GM12892 (cell line): ENCODE results near the gene ZNF451.

Experiments
- DNase-seq: peaks from one replicate; pipeline ENCODE4 v3.0.0; 2011; ENCODE audit not compliant: insufficient read length
- FAIRE-seq: peaks from 2 replicates; lab custom pipeline; 2011; peaks lifted over from hg19 to GRCh38; lab: Jason Lieb, UNC
- POLR2A ChIP-seq: IDR thresholded peaks from 2 replicates; pipeline ENCODE4 v1.6.1; 2011; ENCODE audit warnings: low read depth, low read length, control low read depth
- POLR2AphosphoS5 ChIP-seq: IDR thresholded peaks from 2 replicates; pipeline ENCODE4 v1.6.1; 2011; ENCODE audit warnings: low read depth, low read length, control low read depth
- TAF1 ChIP-seq: IDR thresholded peaks from 2 replicates; pipeline ENCODE4 v1.6.1; 2011; ENCODE audit warnings: low read depth, mild to moderate bottlenecking, control low read depth, low read length, borderline replicate concordance

ZNF451 gene

DNA sequence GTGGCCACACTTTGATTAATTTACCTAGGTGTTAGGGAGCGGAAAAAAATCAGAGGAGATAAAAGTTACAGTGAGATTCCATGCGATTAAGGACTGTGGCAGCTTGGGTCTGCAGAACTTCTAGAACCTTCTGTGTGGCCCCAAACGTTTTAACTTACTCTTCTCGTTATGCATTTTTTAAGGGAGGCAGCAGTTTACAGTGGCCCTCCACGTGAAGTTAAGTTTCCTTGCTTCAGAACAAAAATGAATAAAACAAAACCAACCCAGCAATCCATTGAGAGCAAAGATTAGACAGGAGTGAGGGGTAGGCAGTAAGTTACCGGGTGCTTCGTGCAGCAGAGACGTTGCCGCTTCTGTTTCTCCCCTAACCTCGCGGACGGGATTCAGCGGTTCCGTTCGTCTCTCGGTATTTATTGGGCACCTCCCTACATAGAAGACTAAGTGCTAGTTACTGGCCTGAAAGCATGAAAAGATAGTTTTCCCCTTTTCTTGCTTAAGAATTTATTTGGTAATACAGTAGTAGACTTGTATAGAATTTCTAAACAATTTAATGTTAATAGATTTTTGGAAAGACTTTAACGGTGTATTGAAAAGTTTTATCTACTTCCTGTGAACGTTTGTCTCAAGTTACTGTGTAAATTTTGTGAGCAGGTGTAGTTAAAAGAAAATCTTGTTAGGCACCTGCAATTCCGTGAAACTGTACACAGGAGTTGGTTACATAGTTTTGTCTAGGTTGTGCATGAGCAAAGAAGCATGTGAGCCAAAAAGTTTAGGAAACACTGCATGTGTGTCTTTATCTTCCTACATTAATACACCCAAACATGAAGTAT, 83.3 kb downstream of the ZNF451 start:
- peak; percentile 74 for FAIRE-seq
- no peak for TF ChIP-seq TAF1
- TF ChIP-seq POLR2A, result no peak
- no peak for TF ChIP-seq POLR2AphosphoS5
- DNase-seq, result peak; percentile 18

DNA sequence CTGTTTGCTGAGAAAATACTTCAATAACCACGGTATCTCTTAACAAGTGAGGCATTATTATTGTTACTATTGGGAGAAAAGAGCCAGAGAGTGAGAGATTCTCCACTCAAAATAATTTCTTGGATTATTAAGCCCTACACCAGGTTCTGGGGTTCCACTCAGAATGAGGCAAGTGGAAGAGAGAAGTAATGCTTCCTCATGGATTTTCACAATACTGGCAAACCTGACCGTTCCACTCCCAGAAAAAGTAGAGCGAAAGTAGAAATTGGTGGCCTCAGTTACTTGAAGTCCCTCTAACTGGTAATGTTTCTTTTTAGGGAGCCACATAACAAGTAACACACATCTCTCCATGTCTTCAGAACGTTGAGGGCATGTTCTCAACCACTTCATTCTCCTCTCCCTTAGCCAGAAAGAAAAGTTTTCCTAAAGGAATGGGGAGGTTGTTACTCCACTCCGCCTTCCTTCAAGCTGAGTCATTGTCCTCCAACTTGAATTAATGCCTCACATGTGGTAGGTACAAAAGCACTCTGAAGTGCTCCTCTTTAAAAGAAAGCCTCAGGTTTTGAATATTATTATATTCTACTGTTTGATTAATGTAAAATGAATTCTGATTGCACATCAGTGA, 84.0 kb downstream of the ZNF451 start:
- DNase-seq (no peak), FAIRE-seq (peak; percentile 60)
- TF ChIP-seq TAF1 (no peak), POLR2A (no peak), POLR2AphosphoS5 (no peak)

DNA sequence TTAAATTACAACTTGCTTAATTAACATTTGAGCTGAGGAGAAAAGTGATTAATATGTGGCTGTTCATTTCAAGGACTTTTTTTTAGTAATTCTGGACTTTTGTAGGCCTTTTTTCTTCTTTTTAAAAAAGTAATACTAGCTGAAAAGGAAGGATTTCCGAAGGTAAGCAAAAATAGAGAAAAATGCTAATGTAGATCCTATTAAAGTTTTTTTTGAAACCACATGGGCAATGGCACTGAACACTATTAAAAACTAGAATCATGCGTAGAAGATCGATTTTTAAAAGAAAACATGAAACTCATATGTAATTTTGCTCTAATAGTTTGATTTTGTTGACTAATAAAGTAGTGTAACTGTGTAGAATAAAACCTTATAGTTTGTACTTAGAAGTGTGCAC, 84.5 kb downstream of the ZNF451 start:
- TF ChIP-seq TAF1 (no peak), POLR2AphosphoS5 (no peak), POLR2A (no peak)
- FAIRE-seq, result no peak
- DNase-seq, result no peak

DNA sequence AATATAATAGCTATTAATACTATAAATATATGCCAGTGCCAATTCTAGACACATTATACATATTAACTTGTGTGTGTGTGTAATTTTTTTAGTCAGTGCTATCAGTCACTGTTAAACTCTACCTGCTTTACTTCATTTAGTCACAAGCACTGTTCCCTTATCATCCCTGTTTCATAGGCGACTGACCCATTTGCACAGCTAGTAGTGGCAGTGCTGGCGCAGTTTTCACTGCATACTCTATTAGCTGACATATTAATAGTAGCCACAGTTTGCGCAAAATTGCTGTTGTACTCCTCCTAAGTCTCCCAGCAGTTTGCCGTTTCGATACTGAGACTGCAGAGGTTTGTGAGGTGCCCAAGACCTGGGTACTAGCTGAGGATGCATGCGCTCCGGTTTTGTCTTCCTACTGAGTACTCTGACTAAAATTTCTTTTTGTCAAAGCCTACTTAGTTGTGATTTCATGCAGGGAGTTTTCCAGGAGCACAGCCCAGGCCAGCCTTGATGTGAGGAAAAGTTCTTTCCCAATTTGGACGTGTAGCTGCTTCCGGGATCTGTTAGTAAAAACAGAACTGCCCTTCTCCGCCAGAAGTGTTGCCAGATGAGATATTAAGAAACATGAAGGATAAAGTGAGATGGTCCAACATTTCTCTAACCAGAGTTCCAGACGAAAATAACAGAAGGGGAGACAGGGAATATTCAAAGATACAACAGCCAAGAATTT, 87.7 kb downstream of the ZNF451 start:
- FAIRE-seq (no peak), DNase-seq (no peak)
- TF ChIP-seq POLR2A, result no peak
- TF ChIP-seq POLR2AphosphoS5, result no peak
- no peak for TF ChIP-seq TAF1

DNA sequence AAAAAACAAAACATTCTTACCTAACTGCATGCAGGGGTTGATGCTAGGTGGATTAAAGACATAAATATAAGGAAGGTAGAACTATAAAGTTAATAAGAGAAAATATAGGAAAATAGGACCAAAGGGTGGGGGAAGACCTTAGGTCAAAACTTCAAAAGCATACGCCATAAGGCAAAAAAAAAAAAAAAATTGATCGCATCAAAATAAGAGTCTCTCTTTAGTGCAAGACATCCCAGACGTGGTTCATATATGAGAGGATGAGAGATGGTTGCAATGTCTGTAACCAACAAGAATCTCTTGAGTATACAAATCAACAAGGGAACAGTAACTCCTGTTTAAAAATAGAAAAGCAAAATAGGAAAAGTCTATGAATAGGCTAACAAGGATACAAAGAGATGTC, 90.6 kb downstream of the ZNF451 start:
- TF ChIP-seq POLR2A (no peak), POLR2AphosphoS5 (no peak), TAF1 (no peak)
- FAIRE-seq (no peak), DNase-seq (no peak)

DNA sequence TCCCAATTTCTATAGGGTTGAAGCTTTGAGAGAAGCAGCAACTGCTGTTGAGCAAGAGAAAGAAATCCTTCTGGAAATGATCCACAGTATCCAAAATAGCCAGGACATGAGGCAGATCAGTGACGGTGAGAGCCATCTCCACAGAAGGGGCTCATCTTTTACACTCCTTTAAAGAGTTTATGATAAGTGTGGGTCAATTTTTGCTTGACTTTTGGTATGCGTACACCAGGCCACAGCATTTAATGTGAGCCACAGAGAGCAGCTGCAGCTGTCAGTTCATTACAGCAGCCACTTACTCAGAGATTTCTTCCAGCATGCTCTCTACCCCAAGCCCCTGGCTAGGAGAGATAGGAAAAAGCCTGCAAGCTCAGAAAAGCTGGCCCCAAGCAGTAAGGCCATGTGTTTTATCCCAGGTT, 92.0 kb downstream of the ZNF451 start:
- no peak for TF ChIP-seq POLR2AphosphoS5
- no peak for TF ChIP-seq POLR2A
- no peak for TF ChIP-seq TAF1
- DNase-seq (no peak), FAIRE-seq (no peak)

DNA sequence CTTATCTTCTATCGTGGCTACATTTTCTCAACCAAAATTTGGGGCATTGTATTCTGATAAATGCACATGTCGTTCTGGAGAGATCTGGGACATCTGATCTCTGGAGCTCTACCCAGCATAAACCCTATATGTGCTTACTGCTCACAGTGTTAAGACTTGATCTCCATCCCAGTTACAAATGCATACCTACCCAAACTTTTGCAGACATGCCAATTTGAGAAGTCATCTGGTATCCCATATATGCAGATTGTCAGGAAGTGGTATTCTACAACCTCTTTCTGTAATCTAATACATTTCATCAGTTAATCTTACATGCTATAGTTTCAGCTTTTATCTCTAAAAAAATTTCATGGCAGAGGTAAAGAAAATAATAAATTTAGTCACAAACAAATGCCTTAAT, 93.3 kb downstream of the ZNF451 start:
- no peak for DNase-seq
- no peak for FAIRE-seq
- TF ChIP-seq TAF1 (no peak), POLR2A (no peak), POLR2AphosphoS5 (no peak)

DNA sequence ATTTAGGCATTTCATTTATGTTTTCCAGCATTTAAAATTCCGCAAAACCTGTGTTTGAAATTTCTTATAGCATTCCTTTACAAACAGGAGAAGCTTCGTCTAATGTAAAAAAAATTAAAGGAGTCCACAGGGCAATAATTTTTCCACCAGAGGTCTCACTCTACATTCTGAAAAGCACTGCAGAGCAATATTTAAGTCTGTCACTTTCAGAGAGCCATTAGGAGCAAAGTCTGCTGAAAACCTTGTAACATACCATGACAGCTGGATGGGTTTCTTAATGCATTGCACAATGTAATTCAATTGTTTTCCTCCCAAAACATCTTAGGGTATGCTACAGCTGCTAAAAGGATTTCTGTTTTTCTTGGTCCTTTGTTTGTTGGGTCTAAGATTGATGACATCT, 100.2 kb downstream of the ZNF451 start:
- FAIRE-seq (no peak), DNase-seq (no peak)
- TF ChIP-seq POLR2A (no peak), POLR2AphosphoS5 (no peak)

DNA sequence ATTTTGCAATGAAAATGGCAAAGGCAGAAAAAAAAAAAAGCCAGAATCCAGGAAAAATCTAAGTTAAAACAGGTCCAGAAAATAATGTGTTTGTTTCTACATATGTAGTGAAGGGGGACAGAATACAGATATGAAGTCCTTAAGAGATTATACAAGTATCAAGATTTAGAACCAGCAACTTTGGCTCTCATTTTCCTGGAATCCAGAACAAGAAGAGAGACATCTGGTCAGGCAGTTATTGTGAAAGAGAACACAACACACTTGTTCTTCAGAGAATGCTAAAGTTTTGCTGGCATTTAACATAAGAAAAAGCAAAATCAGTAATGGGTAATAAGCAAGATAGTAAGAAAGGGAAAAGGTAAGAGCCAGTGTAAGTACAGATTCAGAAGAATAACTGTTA, 103.2 kb downstream of the ZNF451 start:
- no peak for FAIRE-seq
- DNase-seq, result no peak
- TF ChIP-seq POLR2A, result no peak
- TF ChIP-seq TAF1, result no peak
- TF ChIP-seq POLR2AphosphoS5, result no peak

DNA sequence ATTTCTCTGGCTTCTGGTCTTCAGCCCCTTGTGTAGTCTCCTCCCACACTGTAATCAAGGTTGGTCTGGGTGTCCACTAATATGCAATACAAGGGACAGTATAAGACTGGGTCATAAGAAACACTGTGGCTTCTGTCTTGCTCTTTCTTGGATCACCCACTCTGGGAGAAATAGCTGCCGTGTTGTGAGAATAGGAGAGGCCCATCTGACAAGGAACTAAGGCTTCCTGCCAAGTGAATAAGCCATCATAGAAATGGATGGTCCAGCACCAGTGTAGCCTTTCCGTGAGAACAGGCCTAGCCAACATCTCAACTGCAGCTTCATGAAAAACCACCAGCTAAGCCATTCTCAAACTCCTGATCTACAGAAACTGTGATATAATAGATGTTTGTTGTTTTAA, 105.5 kb downstream of the ZNF451 start:
- no peak for FAIRE-seq
- TF ChIP-seq TAF1, result no peak
- no peak for TF ChIP-seq POLR2AphosphoS5
- TF ChIP-seq POLR2A, result no peak
- no peak for DNase-seq

DNA sequence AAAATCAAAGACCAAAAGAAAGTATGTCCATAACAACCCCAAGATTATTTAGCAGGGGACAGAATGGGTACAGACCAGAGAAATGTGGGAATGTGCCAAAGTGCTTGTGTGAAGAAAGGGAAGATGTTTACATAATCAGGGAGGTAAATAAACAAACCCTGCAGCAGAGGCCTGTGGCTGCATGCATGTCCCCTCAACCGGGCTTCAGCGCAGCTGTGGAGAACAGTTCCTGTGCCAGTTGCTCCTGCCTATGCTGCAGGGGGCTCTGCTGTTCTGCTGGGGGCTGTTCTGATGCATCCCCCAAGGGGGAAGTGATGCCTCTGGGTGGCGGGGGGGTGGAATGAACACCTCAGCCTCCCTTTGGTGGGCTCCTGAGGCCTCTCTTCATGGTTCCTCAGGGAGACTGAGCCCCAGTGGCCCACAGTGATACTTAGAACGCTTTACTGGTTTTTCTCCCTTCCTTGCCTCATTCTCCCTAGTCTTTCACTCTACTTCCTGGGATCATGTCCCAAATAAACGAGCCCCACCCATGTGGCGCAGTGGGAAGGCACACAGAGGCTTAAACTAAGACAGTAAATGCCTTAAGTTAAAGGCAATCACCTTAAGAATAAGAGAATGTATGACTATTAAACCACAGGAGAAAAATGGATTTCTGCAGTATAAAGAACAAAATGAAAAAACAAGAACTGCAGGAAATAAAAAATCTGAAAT, 109.1 kb downstream of the ZNF451 start:
- FAIRE-seq, result no peak
- TF ChIP-seq TAF1 (no peak), POLR2A (no peak), POLR2AphosphoS5 (no peak)
- no peak for DNase-seq
